Gastrocnemius medialis (tissue), 4 donors: Measurements from ENCODE around the gene NFS1. TPM values are rescaled to one million over a fixed set of nuclear protein-coding genes. Genes with fewer than 3 reads are reported as not detected.

Experiments used
- ATAC-seq, 2 donors: fragments of 150-250 bp; one replicate each; pipeline ENCODE4 v1.9.1; 2016
- DNase-seq, 2 donors: peaks; one replicate each; pipeline ENCODE4 v3.0.0-alpha.2; 2019
- H3K27ac ChIP-seq, 4 donors: fragments of 200-600 bp; sonication (generic); 1 replicate in 1 of 4; 2 replicates in 3 of 4; pipeline ENCODE4 v1.5.1; 2016 to 2018; ENCODE audit warnings: mild to moderate bottlenecking in 2 of 4, moderate library complexity in 1 of 4
- H3K27me3 ChIP-seq, 3 donors: fragments of 200-600 bp; sonication (generic) in 2 of 3; 1 replicate in 1 of 3; 2 replicates in 2 of 3; pipeline versions ENCODE4 v1.5.1 to v1.6.0; 2016 to 2019; ENCODE audit warnings: mild to moderate bottlenecking in 1 of 3, moderate library complexity in 1 of 3
- H3K36me3 ChIP-seq, 2 donors: fragments of 200-600 bp; sonication (generic) in 1 of 2; one replicate each; pipeline ENCODE4 v1.5.1; 2017 to 2018
- H3K4me1 ChIP-seq, 2 donors: fragments of 200-600 bp; sonication (generic) in 1 of 2; one replicate each; pipeline ENCODE4 v1.5.1; 2016 to 2017; ENCODE audit warnings: mild to moderate bottlenecking in 2 of 2
- H3K4me3 ChIP-seq, 4 donors: fragments of 200-600 bp; sonication (generic) in 3 of 4; 1 replicate in 1 of 4; 2 replicates in 3 of 4; pipeline ENCODE4 v1.5.1; 2016 to 2019; ENCODE audit warnings: mild to moderate bottlenecking in 2 of 4
- H3K9me3 ChIP-seq, 3 donors: fragments of 200-600 bp; sonication (generic) in 2 of 3; 1 replicate in 1 of 3; 2 replicates in 2 of 3; pipeline ENCODE4 v1.5.1; 2016 to 2019
- POLR2A ChIP-seq, 2 donors: fragments of 450-650 bp; IDR thresholded peaks; one replicate each; pipeline ENCODE4 v1.6.1; 2017; ENCODE audit warnings: antibody characterized with exemption in 2 of 2, mild to moderate bottlenecking in 2 of 2, moderate library complexity in 2 of 2
- in situ Hi-C, 4 donors: fragments of 200-750 bp; cut with MboI; loops; one replicate each; pipeline versions ENCODE4 v1.15.0 to v1.8.0; 2017; ENCODE audit warnings: low sequenced_read_pairs in 4 of 4
- intact Hi-C: fragments of 100-400 bp; cut with DNase I; formaldehyde crosslinking; loops from one replicate; pipeline ENCODE4 v1.15.1; 2023; ENCODE audit warnings: low total_unique reads
- total RNA-seq, 4 donors: library from RNA; depleted of rRNA; stranded (reverse); fragments of >200 nt; gene quantifications; one replicate each; pipeline versions ENCODE4 v1.1.0 to v1.2.3, GENCODE V29; 2016
- TF ChIP-seq, protein P1 (sequence below), 5 experiments: fragments of 450-650 bp in 3 of 5; fragments of 200-600 bp in 2 of 5; sonication (generic) in 2 of 5; IDR thresholded peaks in 4 of 5; conservative IDR thresholded peaks in 1 of 5; 1 replicate in 4 of 5; 2 replicates in 1 of 5; pipeline ENCODE4 v1.5.1; 2016 to 2019; ENCODE audit warnings: antibody characterized with exemption in 5 of 5, mild to moderate bottlenecking in 3 of 5, moderate library complexity in 3 of 5

Gene NFS1
- total RNA-seq, 4 donors from 2014 or later = 31.5 to 85.8 (median 37.2) TPM

DNA sequence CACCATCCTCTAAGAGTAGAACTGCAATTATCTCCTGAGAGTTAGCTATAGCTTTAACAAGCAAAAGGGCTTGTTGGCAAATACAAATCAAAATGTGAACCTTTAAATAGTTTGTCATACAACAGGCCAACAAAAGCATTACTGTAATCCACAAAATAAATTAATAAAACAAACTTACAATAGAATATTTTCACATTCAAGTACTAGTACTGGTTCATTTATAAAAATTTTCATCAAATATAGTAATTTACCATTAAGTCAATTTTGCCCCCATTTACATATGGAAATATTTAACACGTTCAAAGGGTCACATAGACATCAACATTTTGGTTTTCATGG lies 33.5 kb upstream of the NFS1 start:
- intact Hi-C loops = no loop called here

DNA sequence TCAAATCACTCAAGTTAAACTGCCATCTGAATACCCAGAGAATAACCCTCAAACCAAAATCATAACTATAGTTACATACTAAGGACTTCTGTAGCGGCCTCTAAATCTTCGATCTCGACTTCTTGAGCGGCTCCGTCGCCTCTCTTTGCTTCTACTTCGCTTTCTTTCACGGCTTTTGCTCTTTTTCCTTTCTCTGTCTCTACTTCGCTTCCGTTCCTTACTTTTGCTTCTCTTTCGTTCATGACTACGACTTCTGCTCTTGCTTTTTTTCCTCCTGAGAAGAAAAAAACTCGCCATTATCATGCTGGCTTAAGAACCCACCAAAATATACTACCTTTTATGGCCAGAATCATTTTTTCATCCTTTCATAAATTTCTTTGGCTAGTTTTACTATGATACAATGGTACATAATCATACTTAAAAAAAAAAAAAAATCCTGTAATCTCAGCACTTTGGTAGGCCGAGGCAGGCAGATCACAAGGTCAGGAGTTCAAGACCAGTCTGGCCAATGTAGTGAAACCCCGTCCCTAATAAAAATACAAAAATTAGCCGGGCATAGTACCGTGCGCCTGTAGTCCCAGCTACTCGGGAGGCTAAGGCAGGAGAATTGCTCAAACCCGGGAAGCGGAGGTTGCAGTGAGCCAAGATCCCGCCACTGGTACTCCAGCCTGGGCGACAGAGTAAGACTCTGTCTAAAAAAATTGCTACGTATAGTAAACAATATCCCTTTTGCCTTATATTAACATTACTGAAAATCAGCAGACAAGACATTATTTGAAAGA lies 32.9 kb upstream of the NFS1 start:
- Histone ChIP-seq H3K4me3 (no peak overlapping the region), H3K9me3 (no peaks in the 10 kb centered on the region), H3K27me3 (no peaks in the 10 kb centered on the region), H3K27ac (peak overlapping the region in 3 of 4 donors; percentile 7 to 52 (median 25)), H3K36me3 (peaks cover 4 to 99% of the 10 kb centered on the region in 2 donors), H3K4me1 (peaks cover 66 to 71% of the 10 kb centered on the region in 2 donors)
- DNase-seq (no peak), ATAC-seq (no peak)
- TF ChIP-seq, protein P1, sequence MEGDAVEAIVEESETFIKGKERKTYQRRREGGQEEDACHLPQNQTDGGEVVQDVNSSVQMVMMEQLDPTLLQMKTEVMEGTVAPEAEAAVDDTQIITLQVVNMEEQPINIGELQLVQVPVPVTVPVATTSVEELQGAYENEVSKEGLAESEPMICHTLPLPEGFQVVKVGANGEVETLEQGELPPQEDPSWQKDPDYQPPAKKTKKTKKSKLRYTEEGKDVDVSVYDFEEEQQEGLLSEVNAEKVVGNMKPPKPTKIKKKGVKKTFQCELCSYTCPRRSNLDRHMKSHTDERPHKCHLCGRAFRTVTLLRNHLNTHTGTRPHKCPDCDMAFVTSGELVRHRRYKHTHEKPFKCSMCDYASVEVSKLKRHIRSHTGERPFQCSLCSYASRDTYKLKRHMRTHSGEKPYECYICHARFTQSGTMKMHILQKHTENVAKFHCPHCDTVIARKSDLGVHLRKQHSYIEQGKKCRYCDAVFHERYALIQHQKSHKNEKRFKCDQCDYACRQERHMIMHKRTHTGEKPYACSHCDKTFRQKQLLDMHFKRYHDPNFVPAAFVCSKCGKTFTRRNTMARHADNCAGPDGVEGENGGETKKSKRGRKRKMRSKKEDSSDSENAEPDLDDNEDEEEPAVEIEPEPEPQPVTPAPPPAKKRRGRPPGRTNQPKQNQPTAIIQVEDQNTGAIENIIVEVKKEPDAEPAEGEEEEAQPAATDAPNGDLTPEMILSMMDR (IDR thresholded peaks at IDR 0.05 in 4 of 5, conservative IDR thresholded peaks at IDR 0.05 in 1 of 5) = no peak
- TF ChIP-seq POLR2A (IDR thresholded peaks at IDR 0.05) = no peak
- in situ Hi-C loops (loop anchor here in 1 of 4 donors (25.0 kb wide), 1 partner anchor 155 kb away; no protein-coding TSS in a partner anchor), intact Hi-C loops (no loop called here)

More for the DNA sequence above, 33.5 kb upstream of the NFS1 start:
- Histone ChIP-seq H3K27ac (peak overlapping the region in 3 of 4 donors; percentile 25 to 52 (median 33)), H3K4me3 (no peak overlapping the region), H3K36me3 (peaks cover 4 to 99% of the 10 kb centered on the region in 2 donors), H3K27me3 (no peaks in the 10 kb centered on the region), H3K9me3 (no peaks in the 10 kb centered on the region), H3K4me1 (peaks cover 66 to 76% of the 10 kb centered on the region in 2 donors)
- TF ChIP-seq, protein P1 (IDR thresholded peaks at IDR 0.05 in 4 of 5, conservative IDR thresholded peaks at IDR 0.05 in 1 of 5) = no peak
- no peak for TF ChIP-seq POLR2A (IDR thresholded peaks at IDR 0.05)
- in situ Hi-C loops = loop anchor here in 1 of 4 donors (25.0 kb wide), 1 partner anchor 155 kb away; no protein-coding TSS in a partner anchor
- DNase-seq (no peak), ATAC-seq (no peak)

DNA sequence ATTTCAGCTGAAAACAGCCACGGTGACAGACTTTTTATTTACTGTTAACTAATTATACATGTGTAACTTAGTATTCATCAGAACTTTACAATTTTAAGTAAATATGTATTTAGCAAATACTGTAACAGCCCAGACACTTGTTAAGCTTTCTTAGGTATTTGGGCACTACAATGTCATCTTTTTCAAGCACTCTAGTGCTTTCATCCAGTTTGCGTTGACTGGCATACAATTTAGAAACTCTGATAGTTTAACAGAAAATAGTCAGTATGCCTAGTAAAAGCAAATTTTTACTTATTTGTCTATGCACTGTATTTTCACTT lies 32.3 kb upstream of the NFS1 start:
- Histone ChIP-seq H3K4me1 (peaks cover 63 to 64% of the 10 kb centered on the region in 2 donors), H3K4me3 (no peak overlapping the region), H3K27me3 (no peaks in the 10 kb centered on the region), H3K36me3 (peaks cover 7 to 99% of the 10 kb centered on the region in 2 donors), H3K27ac (peak overlapping the region in 3 of 4 donors; percentile 7 to 52 (median 25)), H3K9me3 (no peaks in the 10 kb centered on the region)
- TF ChIP-seq, protein P1 (IDR thresholded peaks at IDR 0.05 in 4 of 5, conservative IDR thresholded peaks at IDR 0.05 in 1 of 5) = no peak
- no peak for TF ChIP-seq POLR2A (IDR thresholded peaks at IDR 0.05)
- intact Hi-C loops (no loop called here), in situ Hi-C loops (loop anchor here in 1 of 4 donors (25.0 kb wide), 1 partner anchor 156 kb away; no protein-coding TSS in a partner anchor)
- ATAC-seq = no peak
- no peak for DNase-seq

- intact Hi-C loops = no loop called here
- Histone ChIP-seq H3K27ac (peak overlapping the region in 3 of 4 donors; percentile 17 to 52 (median 25)), H3K27me3 (no peaks in the 10 kb centered on the region), H3K4me3 (no peak overlapping the region), H3K4me1 (peaks cover 57 to 58% of the 10 kb centered on the region in 2 donors), H3K36me3 (peaks cover 7 to 99% of the 10 kb centered on the region in 2 donors), H3K9me3 (no peaks in the 10 kb centered on the region)
- DNase-seq (no peak), ATAC-seq (no peak)
- TF ChIP-seq, protein P1 (IDR thresholded peaks at IDR 0.05 in 4 of 5, conservative IDR thresholded peaks at IDR 0.05 in 1 of 5) = no peak
- no peak for TF ChIP-seq POLR2A (IDR thresholded peaks at IDR 0.05)
- in situ Hi-C loops = loop anchor here in 1 of 4 donors (25.0 kb wide), 1 partner anchor 156 kb away; no protein-coding TSS in a partner anchor
These were observed 31.7 kb upstream of the NFS1 start for GRCh38 chr20:35730583-35731468.
